HepG2 (cell line): ENCODE measurements around the gene EHD1. TPM values are rescaled to one million over a fixed set of nuclear protein-coding genes. Genes with fewer than 3 reads are reported as not detected.

Experiments
- AFF4 ChIP-seq: sonication (generic); formaldehyde crosslinking; IDR thresholded peaks from 2 replicates; pipeline ENCODE4 v1.4.0; 2020; ENCODE audit warnings: missing genetic modification reagents
- EED ChIP-seq: sonication (generic); formaldehyde crosslinking; IDR thresholded peaks from 2 replicates; pipeline ENCODE4 v1.5.0; 2020; ENCODE audit warnings: mild to moderate bottlenecking, missing genetic modification reagents
- GABPA ChIP-seq, 2 experiments: IDR thresholded peaks; 2 replicates each; pipeline ENCODE4 v1.6.1; 2011 to 2016; ENCODE audit warnings: low read depth in 2 of 2, low read length in 1 of 2, missing biosample characterization in 1 of 2, missing genetic modification characterization in 1 of 2
- GATA4 ChIP-seq: sonication (generic); IDR thresholded peaks from 2 replicates; pipeline ENCODE4 v1.6.1; 2016; ENCODE audit warnings: antibody characterized with exemption, low read depth, borderline replicate concordance
- NBN ChIP-seq: fragments of 450-650 bp; conservative IDR thresholded peaks from 2 replicates; pipeline ENCODE4 v1.6.1; 2017
- PRMT3 ChIP-seq: sonication (generic); formaldehyde crosslinking; IDR thresholded peaks from 2 replicates; pipeline ENCODE4 v1.8.1; 2022; ENCODE audit warnings: low read depth, mild to moderate bottlenecking, moderate library complexity, missing genetic modification reagents, borderline replicate concordance
- TOPORS ChIP-seq: sonication (generic); formaldehyde crosslinking; IDR thresholded peaks from 2 replicates; pipeline ENCODE4 v1.8.0; 2023; ENCODE audit warnings: mild to moderate bottlenecking, missing genetic modification reagents
- U2AF2 ChIP-seq: fragments of 200-400 bp; formaldehyde crosslinking; IDR thresholded peaks from 2 replicates; pipeline ENCODE4 v1.6.1; 2017; ENCODE audit warnings: low read depth, mild to moderate bottlenecking, low read length
- XRCC5 ChIP-seq: fragments of 200-400 bp; formaldehyde crosslinking; optimal IDR thresholded peaks from 2 replicates; pipeline ENCODE3; 2017; ENCODE audit warnings: mild to moderate bottlenecking, low read length
- ZBTB49 ChIP-seq: sonication (generic); formaldehyde crosslinking; IDR thresholded peaks from 2 replicates; pipeline ENCODE4 v1.4.0; 2020; ENCODE audit warnings: missing genetic modification reagents, borderline replicate concordance
- ZFYVE20 ChIP-seq: sonication (generic); formaldehyde crosslinking; IDR thresholded peaks from 2 replicates; pipeline ENCODE4 v1.8.0; 2023; ENCODE audit warnings: low read depth, mild to moderate bottlenecking, moderate library complexity, missing genetic modification reagents, borderline replicate concordance
- ZNF281 ChIP-seq: sonication (generic); formaldehyde crosslinking; IDR thresholded peaks from 2 replicates; pipeline ENCODE4 v1.4.0; 2020; ENCODE audit warnings: missing genetic modification reagents, borderline replicate concordance
- ZNF704 ChIP-seq: sonication (generic); formaldehyde crosslinking; IDR thresholded peaks from 2 replicates; pipeline ENCODE4 v1.8.1; 2023; ENCODE audit warnings: mild to moderate bottlenecking, inconsistent platforms, moderate library complexity, missing genetic modification reagents, borderline replicate concordance
- ZNF850 ChIP-seq: sonication (generic); formaldehyde crosslinking; conservative IDR thresholded peaks from 2 replicates; pipeline ENCODE4 v1.9.0; 2021; ENCODE audit warnings: mild to moderate bottlenecking, missing genetic modification reagents
- polyA plus RNA-seq, 8 experiments: library from polyadenylated mRNA; depleted of rRNA in 3 of 8; stranded (reverse) in 7 of 8; unstranded in 1 of 8; fragments of >200 nt; fragmentation: Illumina TruSeq in 4 of 8; extraction: Trizol in 4 of 8; gene quantifications; 2 replicates each; pipeline versions ENCODE4 v1.2.1 to v1.2.3, GENCODE V29; 2011 to 2016; ENCODE audit warnings: low read depth in 4 of 8, missing spikeins in 1 of 8, mixed read lengths in 1 of 8; ENCODE audit not compliant: insufficient read depth in 1 of 8
- total RNA-seq, 5 experiments: library from RNA; depleted of rRNA; stranded (reverse); fragments of >200 nt; fragmentation: Illumina TruSeq; extraction: Trizol; gene quantifications; 2 replicates each; pipeline ENCODE4 v1.2.3, GENCODE V29; 2016; ENCODE audit warnings: low read depth in 1 of 5
- TF ChIP-seq, protein P1 (sequence below): sonication (generic); formaldehyde crosslinking; IDR thresholded peaks from 2 replicates; pipeline ENCODE4 v1.8.1; 2022; ENCODE audit warnings: mild to moderate bottlenecking, missing genetic modification reagents

Gene EHD1
- total and polyA plus RNA-seq, 2 of the 13 experiments (the other 11 are each of a cell fraction or from before 2014, with no cell fraction given), result 23.6 to 26.6 TPM

- TF ChIP-seq XRCC5, result peak; percentile 40
- no peak for TF ChIP-seq AFF4
- TF ChIP-seq GABPA (IDR thresholded peaks at IDR 0.05; ENCODE audit: low read depth, low read length), result peak; percentile 71
- peak; percentile 92 for TF ChIP-seq GABPA (CRISPR knock-in tag; IDR thresholded peaks at IDR 0.05; ENCODE audit: low read depth)
- TF ChIP-seq NBN, result no peak
- 0 out of 2 replicates have a peak, but pooled peaks have one; percentile 19 for TF ChIP-seq GATA4
- TF ChIP-seq ZBTB49, result no peak
- no peak for TF ChIP-seq ZFYVE20
- no peak for TF ChIP-seq EED (CRISPR knock-in tag)
- TF ChIP-seq, protein P1, sequence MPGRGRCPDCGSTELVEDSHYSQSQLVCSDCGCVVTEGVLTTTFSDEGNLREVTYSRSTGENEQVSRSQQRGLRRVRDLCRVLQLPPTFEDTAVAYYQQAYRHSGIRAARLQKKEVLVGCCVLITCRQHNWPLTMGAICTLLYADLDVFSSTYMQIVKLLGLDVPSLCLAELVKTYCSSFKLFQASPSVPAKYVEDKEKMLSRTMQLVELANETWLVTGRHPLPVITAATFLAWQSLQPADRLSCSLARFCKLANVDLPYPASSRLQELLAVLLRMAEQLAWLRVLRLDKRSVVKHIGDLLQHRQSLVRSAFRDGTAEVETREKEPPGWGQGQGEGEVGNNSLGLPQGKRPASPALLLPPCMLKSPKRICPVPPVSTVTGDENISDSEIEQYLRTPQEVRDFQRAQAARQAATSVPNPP (CRISPR knock-in tag), result no peak
- no peak for TF ChIP-seq ZNF281 (CRISPR knock-in tag)
- TF ChIP-seq ZNF704 (CRISPR knock-in tag), result no peak; the same call in 1 of the 2 replicates
- no peak for TF ChIP-seq U2AF2
- TF ChIP-seq TOPORS (CRISPR knock-in tag), result no peak
- TF ChIP-seq PRMT3 (CRISPR knock-in tag), result no peak
- no peak for TF ChIP-seq ZNF850 (CRISPR knock-in tag)
These were observed 68.0 kb downstream of the EHD1 start, which contains the start of gene MEN1 (continued) for GRCh38 chr11:64810271-64810890.
